ENCODE measurements around the gene CDC42BPB.

The CDC42BPB gene

GRCh38 chr14:102924632-102925588, 132.4 kb downstream of the CDC42BPB start:
- no peak for DNase-seq

GRCh38 chr14:102923925-102924486, 133.3 kb downstream of the CDC42BPB start:
- DNase-seq = no peak

- no peak for DNase-seq
These were observed 134.0 kb downstream of the CDC42BPB start for GRCh38 chr14:102923201-102923924.

GRCh38 chr14:102922490-102923200, 134.7 kb downstream of the CDC42BPB start, which contains the start of gene AMN:
TSS of gene AMN (plus strand) at chr14:102922663. CDS start at chr14:102922689, 26 bp downstream.
- DNase-seq = no peak

GRCh38 chr14:102920998-102921304, 136.4 kb downstream of the CDC42BPB start:
- no peak for DNase-seq

GRCh38 chr14:102920273-102920997, 136.9 kb downstream of the CDC42BPB start:
- no peak for DNase-seq

GRCh38 chr14:102918438-102918837, 138.9 kb downstream of the CDC42BPB start:
- no peak for DNase-seq

- DNase-seq = peak; percentile 66
These were observed 139.7 kb downstream of the CDC42BPB start for GRCh38 chr14:102917469-102918211.

- no peak for DNase-seq
These were observed 140.3 kb downstream of the CDC42BPB start for GRCh38 chr14:102917056-102917385.

GRCh38 chr14:102916347-102917055, 140.8 kb downstream of the CDC42BPB start:
- no peak for DNase-seq

- DNase-seq = no peak
These were observed 141.8 kb downstream of the CDC42BPB start for GRCh38 chr14:102915292-102916110.

- no peak for DNase-seq
These were observed 142.7 kb downstream of the CDC42BPB start for GRCh38 chr14:102914474-102915291.

GRCh38 chr14:102913341-102914211, 143.8 kb downstream of the CDC42BPB start:
- no peak for DNase-seq

- DNase-seq = no peak
These were observed 145.2 kb downstream of the CDC42BPB start for GRCh38 chr14:102911991-102912761.

GRCh38 chr14:102911541-102911951, 145.8 kb downstream of the CDC42BPB start:
- no peak for DNase-seq

GRCh38 chr14:102910442-102910841, 146.9 kb downstream of the CDC42BPB start:
- DNase-seq = no peak

GRCh38 chr14:102909911-102910310, 147.4 kb downstream of the CDC42BPB start:
- no peak for DNase-seq

Measured in activated T-cell treated with anti-CD3 and anti-CD28 coated beads, Interleukin-2, amount 50 U/mL, for 1 hour (primary cell).